ENCODE measurements around the gene SPINT1.

SPINT1 gene

GRCh38 chr15:40843885-40844695 is at the start of gene SPINT1:
Gene SPINT1, plus strand, starts transcription at chr15:40844048. Its CDS starts 507 bp downstream, at chr15:40844555.
- DNase-seq = peak; percentile 17 to 36

- DNase-seq = no peak
Measured at GRCh38 chr15:40796041-40796440, 47.8 kb upstream of the SPINT1 start.

GRCh38 chr15:40796512-40796911 is 47.3 kb upstream of the SPINT1 start:
- no peak for DNase-seq

GRCh38 chr15:40799523-40799922 is 44.3 kb upstream of the SPINT1 start:
- no peak for DNase-seq

GRCh38 chr15:40803076-40803475 is 40.8 kb upstream of the SPINT1 start:
- no peak for DNase-seq

GRCh38 chr15:40803688-40804087 is 40.2 kb upstream of the SPINT1 start:
- no peak for DNase-seq

- DNase-seq = no peak
Measured at GRCh38 chr15:40806672-40807027, 37.2 kb upstream of the SPINT1 start.

- peak; percentile 94 to 95 for DNase-seq
Measured at GRCh38 chr15:40807028-40807887, 36.6 kb upstream of the SPINT1 start, which contains the start of the genes DNAJC17 and ZFYVE19. Gene DNAJC17, minus strand, starts transcription at chr15:40807473. Its CDS starts 27 bp downstream, at chr15:40807446. Gene ZFYVE19, plus strand, starts transcription at chr15:40807089. Its CDS starts 501 bp downstream, at chr15:40807590.

GRCh38 chr15:40807888-40808461 is 35.9 kb upstream of the SPINT1 start:
- no peak for DNase-seq

- no peak for DNase-seq
Measured at GRCh38 chr15:40808861-40809450, 34.9 kb upstream of the SPINT1 start.

GRCh38 chr15:40812721-40813425 is 31.0 kb upstream of the SPINT1 start:
- no peak for DNase-seq

GRCh38 chr15:40815042-40815698 is 28.7 kb upstream of the SPINT1 start:
- DNase-seq = no peak

GRCh38 chr15:40819048-40819447 is 24.8 kb upstream of the SPINT1 start:
- no peak for DNase-seq

GRCh38 chr15:40821195-40821594 is 22.7 kb upstream of the SPINT1 start:
- no peak for DNase-seq

- DNase-seq = no peak
Measured at GRCh38 chr15:40823572-40824343, 20.1 kb upstream of the SPINT1 start.

GRCh38 chr15:40825661-40826422 is 18.0 kb upstream of the SPINT1 start:
- DNase-seq = no peak

GRCh38 chr15:40826423-40827075 is 17.3 kb upstream of the SPINT1 start:
- no peak for DNase-seq

GRCh38 chr15:40828447-40829036 is 15.3 kb upstream of the SPINT1 start, which contains the start of gene PPP1R14D:
Gene PPP1R14D, minus strand, starts transcription at chr15:40828708. Its CDS starts 67 bp downstream, at chr15:40828641.
- no peak for DNase-seq

GRCh38 chr15:40829115-40829514 is 14.7 kb upstream of the SPINT1 start:
- no peak for DNase-seq
